GM18519 (cell line): ENCODE results near the gene BORCS5.
"Not testable (repeated sequence)": the region's sequence is repeated elsewhere in the genome, so short reads cannot be mapped to it uniquely, and the experiment has no call there.

Experiments
- ATAC-seq: cut with Tn5 transposase; IDR thresholded peaks from one replicate; pipeline ENCODE4 v1.9.1; 2021; ENCODE audit warnings: mild to moderate bottlenecking, moderate library complexity; ENCODE audit not compliant: unreplicated experiment, low FRiP score

Gene BORCS5

GRCh38 chr12:12476857-12477531, 120.1 kb downstream of the BORCS5 start:
- no peak for ATAC-seq

GRCh38 chr12:12477532-12477890, 120.6 kb downstream of the BORCS5 start:
- ATAC-seq = no peak

- no peak for ATAC-seq
These were observed 123.2 kb downstream of the BORCS5 start for GRCh38 chr12:12480074-12480473.

- ATAC-seq = no peak
These were observed 124.8 kb downstream of the BORCS5 start for GRCh38 chr12:12481631-12482030.

- ATAC-seq = no peak
These were observed 125.4 kb downstream of the BORCS5 start for GRCh38 chr12:12482150-12482761.

- no peak for ATAC-seq
These were observed 126.1 kb downstream of the BORCS5 start for GRCh38 chr12:12482959-12483358.

- ATAC-seq = no peak
These were observed 126.6 kb downstream of the BORCS5 start for GRCh38 chr12:12483438-12483837.

- ATAC-seq = no peak
These were observed 129.9 kb downstream of the BORCS5 start for GRCh38 chr12:12486661-12487240.

- no peak for ATAC-seq
These were observed 130.6 kb downstream of the BORCS5 start for GRCh38 chr12:12487490-12487889.

- ATAC-seq = no peak
These were observed 131.4 kb downstream of the BORCS5 start for GRCh38 chr12:12488296-12488695.

GRCh38 chr12:12488823-12489550, 132.1 kb downstream of the BORCS5 start:
- no peak for ATAC-seq

- ATAC-seq = no peak
These were observed 134.7 kb downstream of the BORCS5 start for GRCh38 chr12:12491606-12492005.

- ATAC-seq = no peak
These were observed 135.7 kb downstream of the BORCS5 start for GRCh38 chr12:12492547-12492946.

- no peak for ATAC-seq
These were observed 138.7 kb downstream of the BORCS5 start for GRCh38 chr12:12495536-12495935.

GRCh38 chr12:12498210-12498609, 141.3 kb downstream of the BORCS5 start:
- no peak for ATAC-seq

GRCh38 chr12:12499909-12500604, 143.2 kb downstream of the BORCS5 start:
- ATAC-seq = no peak

GRCh38 chr12:12501121-12501520, 144.2 kb downstream of the BORCS5 start:
- ATAC-seq = no peak

- not testable (repeated sequence) for ATAC-seq
These were observed 145.4 kb downstream of the BORCS5 start for GRCh38 chr12:12502130-12502814.

GRCh38 chr12:12502815-12503151, 145.9 kb downstream of the BORCS5 start:
- ATAC-seq = no peak

- ATAC-seq = no peak
These were observed 146.7 kb downstream of the BORCS5 start for GRCh38 chr12:12503384-12504078.
